Natural killer cell (primary cell): ENCODE measurements around the gene LNX1. TPM values are rescaled to one million over a fixed set of nuclear protein-coding genes. Genes with fewer than 3 reads are reported as not detected.

Experiments used
- ATAC-seq, 3 donors: fragments of 150-1000 bp in 2 of 3; fragments of 200-7000 bp in 1 of 3; cut with Tn5 transposase; 1 replicate in 1 of 3; 2 replicates in 2 of 3; pipeline ENCODE4 v1.10.0; 2021; ENCODE audit warnings: mild to moderate bottlenecking in 2 of 3, moderate library complexity in 2 of 3
- DNase-seq, 2 donors: peaks; one replicate each; pipeline versions ENCODE4 v3.0.0 to v3.0.0-alpha.2; 2013 to 2021; ENCODE audit warnings: mixed read lengths in 1 of 2
- H3K27ac ChIP-seq: one replicate; pipeline ENCODE4 v1.5.1; 2013; ENCODE audit warnings: mild to moderate bottlenecking, low read length
- H3K27me3 ChIP-seq: one replicate; pipeline ENCODE4 v1.6.1; 2013; ENCODE audit warnings: low read length; ENCODE audit not compliant: control insufficient read depth, insufficient read depth
- H3K36me3 ChIP-seq: one replicate; pipeline ENCODE4 v1.6.1; 2013; ENCODE audit warnings: low read length; ENCODE audit not compliant: control insufficient read depth, insufficient read depth
- H3K4me1 ChIP-seq: one replicate; pipeline ENCODE4 v1.6.1; 2013; ENCODE audit warnings: low read length; ENCODE audit not compliant: control insufficient read depth, insufficient read depth
- H3K4me3 ChIP-seq: one replicate; pipeline ENCODE4 v1.5.1; 2013; ENCODE audit warnings: low read length
- H3K9me3 ChIP-seq: one replicate; pipeline ENCODE4 v1.6.1; 2013; ENCODE audit warnings: low read length; ENCODE audit not compliant: control insufficient read depth, insufficient read depth
- H3K27ac Mint-ChIP-seq, 2 donors: one replicate each; pipeline ENCODE4 v1.8.0; 2022; ENCODE audit warnings: mild to moderate bottlenecking in 2 of 2, mixed read lengths in 2 of 2, moderate library complexity in 1 of 2
- H3K27me3 Mint-ChIP-seq, 2 donors: one replicate each; pipeline ENCODE4 v1.8.0; 2022; ENCODE audit warnings: low read depth in 2 of 2, mixed read lengths in 2 of 2
- H3K36me3 Mint-ChIP-seq: one replicate; pipeline ENCODE4 v1.8.0; 2022; ENCODE audit warnings: mixed read lengths
- H3K4me1 Mint-ChIP-seq, 2 donors: one replicate each; pipeline ENCODE4 v1.8.0; 2022; ENCODE audit warnings: mixed read lengths in 2 of 2
- H3K4me3 Mint-ChIP-seq: one replicate; pipeline ENCODE4 v1.8.0; 2022; ENCODE audit warnings: mild to moderate bottlenecking, moderate library complexity, mixed read lengths
- H3K9me3 Mint-ChIP-seq, 2 donors: one replicate each; pipeline ENCODE4 v1.8.0; 2022; ENCODE audit warnings: mixed read lengths in 2 of 2
- WGBS: methylation state at CpG from one replicate; pipeline ENCODE4 v1.1.7; 2013; ENCODE audit warnings: missing lambda C conversion rate; ENCODE audit not compliant: insufficient coverage; 5-methylcytosine and 5-hydroxymethylcytosine counted together
- intact Hi-C: fragments of 100-400 bp; cut with micrococcal nuclease; formaldehyde crosslinking; loops from one replicate; pipeline ENCODE4 v1.14.2; 2022
- total RNA-seq, 4 donors: library from RNA; stranded (reverse); fragments of 120-200 nt in 1 of 4; gene quantifications; one replicate each; pipeline versions ENCODE4 v1.2.3 to v1.2.4, GENCODE V29; 2013 to 2022
- TF ChIP-seq, protein P1 (sequence below): fragments of 200-600 bp; IDR thresholded peaks from one replicate; pipeline ENCODE4 v1.8.0; 2022; ENCODE audit warnings: antibody characterized with exemption

LNX1 gene
- total RNA-seq, 3 donors from 2014 or later (not counting 1 experiment from before 2014, with no cell fraction given) = not detected

DNA sequence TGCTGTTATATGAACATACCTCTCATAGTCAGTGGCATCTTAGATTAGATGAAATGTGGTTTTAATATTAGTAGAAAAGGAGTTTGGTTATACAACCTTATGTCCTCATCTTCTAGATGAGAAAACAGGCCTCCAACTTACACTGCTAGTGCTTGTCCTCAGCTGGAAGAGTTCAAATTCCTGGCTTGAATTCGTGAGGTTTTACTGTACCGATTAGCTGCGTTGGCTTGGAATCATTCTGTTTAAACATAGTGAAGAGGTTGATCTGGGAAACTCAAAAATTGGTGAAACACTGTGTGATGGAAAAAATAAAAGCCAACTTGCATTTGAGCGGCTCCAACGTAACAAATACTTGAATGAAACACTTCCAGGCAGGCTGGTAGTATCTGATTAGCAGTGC lies 81.0 kb downstream of the LNX1 start:
- Mint-ChIP-seq H3K4me3 (no peak overlapping the region), H3K9me3 (no peaks in the 10 kb centered on the region), H3K27ac (no peak overlapping the region), H3K27me3 (no peaks in the 10 kb centered on the region), H3K4me1 (no peaks in the 10 kb centered on the region), H3K36me3 (no peaks in the 10 kb centered on the region)
- Histone ChIP-seq H3K27ac (no peak overlapping the region), H3K4me1 (no peaks in the 10 kb centered on the region), H3K9me3 (no peaks in the 10 kb centered on the region), H3K4me3 (no peak overlapping the region), H3K36me3 (no peaks in the 10 kb centered on the region), H3K27me3 (no peaks in the 10 kb centered on the region)
- WGBS = 41% methylated on average over 4 of the region's 5 CpGs
- DNase-seq (no peak), ATAC-seq (no peak)
- intact Hi-C loops = no loop called here
- TF ChIP-seq, protein P1, sequence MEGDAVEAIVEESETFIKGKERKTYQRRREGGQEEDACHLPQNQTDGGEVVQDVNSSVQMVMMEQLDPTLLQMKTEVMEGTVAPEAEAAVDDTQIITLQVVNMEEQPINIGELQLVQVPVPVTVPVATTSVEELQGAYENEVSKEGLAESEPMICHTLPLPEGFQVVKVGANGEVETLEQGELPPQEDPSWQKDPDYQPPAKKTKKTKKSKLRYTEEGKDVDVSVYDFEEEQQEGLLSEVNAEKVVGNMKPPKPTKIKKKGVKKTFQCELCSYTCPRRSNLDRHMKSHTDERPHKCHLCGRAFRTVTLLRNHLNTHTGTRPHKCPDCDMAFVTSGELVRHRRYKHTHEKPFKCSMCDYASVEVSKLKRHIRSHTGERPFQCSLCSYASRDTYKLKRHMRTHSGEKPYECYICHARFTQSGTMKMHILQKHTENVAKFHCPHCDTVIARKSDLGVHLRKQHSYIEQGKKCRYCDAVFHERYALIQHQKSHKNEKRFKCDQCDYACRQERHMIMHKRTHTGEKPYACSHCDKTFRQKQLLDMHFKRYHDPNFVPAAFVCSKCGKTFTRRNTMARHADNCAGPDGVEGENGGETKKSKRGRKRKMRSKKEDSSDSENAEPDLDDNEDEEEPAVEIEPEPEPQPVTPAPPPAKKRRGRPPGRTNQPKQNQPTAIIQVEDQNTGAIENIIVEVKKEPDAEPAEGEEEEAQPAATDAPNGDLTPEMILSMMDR = no peak

GRCh38 chr4:53508446-53508845 lies 82.8 kb downstream of the LNX1 start:
- WGBS = 33% methylated on average over 1 of the region's 1 CpG
- intact Hi-C loops = no loop called here
- Histone ChIP-seq H3K9me3 (no peaks in the 10 kb centered on the region), H3K27ac (no peak overlapping the region), H3K4me1 (no peaks in the 10 kb centered on the region), H3K27me3 (no peaks in the 10 kb centered on the region), H3K36me3 (no peaks in the 10 kb centered on the region), H3K4me3 (no peak overlapping the region)
- H3K36me3 Mint-ChIP-seq = no peaks in the 10 kb centered on the region
- H3K9me3 Mint-ChIP-seq = no peaks in the 10 kb centered on the region
- no peak overlapping the region for H3K27ac Mint-ChIP-seq
- H3K4me1 Mint-ChIP-seq = no peaks in the 10 kb centered on the region
- ATAC-seq = no peak
- no peak overlapping the region for H3K4me3 Mint-ChIP-seq
- no peak for DNase-seq
- TF ChIP-seq, protein P1 = no peak
- H3K27me3 Mint-ChIP-seq = no peaks in the 10 kb centered on the region

DNA sequence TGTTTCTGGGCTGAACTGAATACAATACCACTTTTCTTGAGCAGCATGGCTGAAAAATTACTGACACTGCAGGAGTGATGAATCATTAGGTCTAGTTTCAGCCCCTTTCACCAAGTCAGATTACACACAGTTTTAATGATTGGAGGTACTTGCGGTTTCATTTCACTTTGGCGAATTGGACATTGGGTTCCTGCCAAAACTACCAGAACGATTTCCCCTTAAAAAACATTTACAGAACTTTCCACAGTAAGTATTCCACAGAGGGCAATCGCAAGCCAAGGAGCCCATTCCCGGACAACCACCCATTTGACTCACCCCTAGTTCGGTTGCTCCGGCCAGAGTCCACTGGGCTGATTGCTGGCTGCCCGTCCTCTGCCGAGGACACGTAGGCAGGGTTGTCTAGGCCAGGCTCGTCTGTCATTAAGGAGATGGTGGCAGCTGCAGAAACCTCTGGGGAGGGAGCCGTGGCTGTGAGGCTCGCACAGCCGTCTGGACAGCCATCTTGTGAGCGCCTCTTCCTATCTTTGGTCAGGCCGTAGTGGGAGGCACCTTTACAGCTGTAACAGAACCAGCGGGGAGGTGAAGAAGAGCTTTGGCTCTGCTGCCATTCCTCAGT lies 83.5 kb downstream of the LNX1 start:
- DNase-seq (no peak), ATAC-seq (no peak)
- H3K27me3 Mint-ChIP-seq = no peaks in the 10 kb centered on the region
- TF ChIP-seq, protein P1 = no peak
- H3K36me3 Mint-ChIP-seq = no peaks in the 10 kb centered on the region
- no peak overlapping the region for H3K4me3 Mint-ChIP-seq
- intact Hi-C loops = no loop called here
- H3K4me1 Mint-ChIP-seq = no peaks in the 10 kb centered on the region
- Histone ChIP-seq H3K36me3 (no peaks in the 10 kb centered on the region), H3K9me3 (no peaks in the 10 kb centered on the region), H3K27ac (no peak overlapping the region), H3K4me1 (no peaks in the 10 kb centered on the region), H3K27me3 (no peaks in the 10 kb centered on the region), H3K4me3 (no peak overlapping the region)
- H3K27ac Mint-ChIP-seq = no peak overlapping the region
- H3K9me3 Mint-ChIP-seq = no peaks in the 10 kb centered on the region
- WGBS = 92% methylated on average over 17 of the region's 17 CpGs

GRCh38 chr4:53507058-53507457 lies 84.2 kb downstream of the LNX1 start:
- H3K4me3 Mint-ChIP-seq = no peak overlapping the region
- Histone ChIP-seq H3K4me3 (no peak overlapping the region), H3K4me1 (no peaks in the 10 kb centered on the region), H3K27ac (no peak overlapping the region), H3K27me3 (no peaks in the 10 kb centered on the region), H3K36me3 (no peaks in the 10 kb centered on the region), H3K9me3 (no peaks in the 10 kb centered on the region)
- H3K27me3 Mint-ChIP-seq = no peaks in the 10 kb centered on the region
- DNase-seq = no peak
- intact Hi-C loops = no loop called here
- 92% methylated on average over 6 of the region's 7 CpGs for WGBS
- no peak for ATAC-seq
- H3K9me3 Mint-ChIP-seq = no peaks in the 10 kb centered on the region
- TF ChIP-seq, protein P1 = no peak
- H3K36me3 Mint-ChIP-seq = no peaks in the 10 kb centered on the region
- no peak overlapping the region for H3K27ac Mint-ChIP-seq
- no peaks in the 10 kb centered on the region for H3K4me1 Mint-ChIP-seq
